Peyer's patch (tissue), 4 donors: ENCODE results near the gene ZNF462. TPM values are rescaled to one million over a fixed set of nuclear protein-coding genes. Genes with fewer than 3 reads are reported as not detected.

Experiments used
- DNase-seq, 3 donors: peaks; one replicate each; pipeline ENCODE4 v3.0.0-alpha.2; 2017 to 2019
- H3K27ac ChIP-seq, 4 donors: fragments of 200-600 bp; sonication (generic); one replicate each; pipeline ENCODE4 v1.5.1; 2016 to 2019
- H3K27me3 ChIP-seq, 2 donors: fragments of 200-600 bp; sonication (generic); one replicate each; pipeline ENCODE4 v1.5.1; 2019
- H3K36me3 ChIP-seq, 3 donors: fragments of 200-600 bp; sonication (generic); one replicate each; pipeline ENCODE4 v1.5.1; 2016 to 2019
- H3K4me1 ChIP-seq, 4 donors: fragments of 200-600 bp; sonication (generic); one replicate each; pipeline ENCODE4 v1.5.1; 2016 to 2019
- H3K4me3 ChIP-seq, 4 donors: fragments of 200-600 bp; sonication (generic); 1 replicate in 3 of 4; 2 replicates in 1 of 4; pipeline ENCODE4 v1.5.1; 2016 to 2019; ENCODE audit warnings: mild to moderate bottlenecking in 1 of 4
- H3K9me3 ChIP-seq, 4 donors: fragments of 200-600 bp; sonication (generic); one replicate each; pipeline ENCODE4 v1.5.1; 2016 to 2019; ENCODE audit warnings: mild to moderate bottlenecking in 1 of 4
- POLR2A ChIP-seq, 2 donors: fragments of 450-650 bp; IDR thresholded peaks; one replicate each; pipeline ENCODE4 v1.5.1; 2017; ENCODE audit warnings: antibody characterized with exemption in 2 of 2, mild to moderate bottlenecking in 2 of 2, moderate library complexity in 2 of 2
- total RNA-seq, 4 donors: library from RNA; depleted of rRNA; stranded (reverse); fragments of >200 nt; gene quantifications; one replicate each; pipeline ENCODE4 v1.1.0, GENCODE V29; 2016
- TF ChIP-seq, protein P1 (sequence below), 6 experiments: fragments of 450-650 bp in 4 of 6; fragments of 200-600 bp in 2 of 6; sonication (generic) in 1 of 6; IDR thresholded peaks; one replicate each; pipeline ENCODE4 v1.5.1; 2017 to 2019; ENCODE audit warnings: antibody characterized with exemption in 6 of 6, mild to moderate bottlenecking in 3 of 6, moderate library complexity in 1 of 6

ZNF462 gene
- total RNA-seq, 4 donors from 2014 or later, result 16.1 to 39.6 (median 25.5) TPM

DNA sequence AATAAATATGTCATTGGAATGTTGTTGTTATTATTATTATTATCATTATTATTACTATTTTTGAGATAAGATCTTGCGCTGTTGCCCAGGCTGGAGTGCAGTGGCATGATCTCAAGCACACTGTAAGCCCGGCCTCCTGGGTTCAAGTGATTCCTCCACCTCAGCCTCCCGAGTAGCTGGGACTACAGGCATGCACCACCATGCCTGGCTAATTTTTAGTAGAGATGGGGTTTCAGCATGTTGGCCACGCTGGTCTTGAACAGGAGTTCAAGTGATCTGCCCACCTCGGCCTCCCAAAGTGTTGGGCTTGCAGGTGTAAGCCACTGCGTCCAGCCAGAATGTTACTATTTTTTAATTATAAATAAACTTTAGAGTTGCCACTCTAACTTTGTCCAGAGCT lies 14.4 kb downstream of the ZNF462 start:
- Histone ChIP-seq H3K9me3 (no peaks in the 10 kb centered on the region), H3K27ac (no peak overlapping the region), H3K27me3 (no peaks in the 10 kb centered on the region), H3K4me1 (peaks cover 0 to 18% (median 0%) of the 10 kb centered on the region in 4 donors), H3K36me3 (no peaks in the 10 kb centered on the region), H3K4me3 (no peak overlapping the region)
- no peak for DNase-seq
- TF ChIP-seq, protein P1, sequence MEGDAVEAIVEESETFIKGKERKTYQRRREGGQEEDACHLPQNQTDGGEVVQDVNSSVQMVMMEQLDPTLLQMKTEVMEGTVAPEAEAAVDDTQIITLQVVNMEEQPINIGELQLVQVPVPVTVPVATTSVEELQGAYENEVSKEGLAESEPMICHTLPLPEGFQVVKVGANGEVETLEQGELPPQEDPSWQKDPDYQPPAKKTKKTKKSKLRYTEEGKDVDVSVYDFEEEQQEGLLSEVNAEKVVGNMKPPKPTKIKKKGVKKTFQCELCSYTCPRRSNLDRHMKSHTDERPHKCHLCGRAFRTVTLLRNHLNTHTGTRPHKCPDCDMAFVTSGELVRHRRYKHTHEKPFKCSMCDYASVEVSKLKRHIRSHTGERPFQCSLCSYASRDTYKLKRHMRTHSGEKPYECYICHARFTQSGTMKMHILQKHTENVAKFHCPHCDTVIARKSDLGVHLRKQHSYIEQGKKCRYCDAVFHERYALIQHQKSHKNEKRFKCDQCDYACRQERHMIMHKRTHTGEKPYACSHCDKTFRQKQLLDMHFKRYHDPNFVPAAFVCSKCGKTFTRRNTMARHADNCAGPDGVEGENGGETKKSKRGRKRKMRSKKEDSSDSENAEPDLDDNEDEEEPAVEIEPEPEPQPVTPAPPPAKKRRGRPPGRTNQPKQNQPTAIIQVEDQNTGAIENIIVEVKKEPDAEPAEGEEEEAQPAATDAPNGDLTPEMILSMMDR (IDR thresholded peaks at IDR 0.05), result no peak
- no peak for TF ChIP-seq POLR2A (IDR thresholded peaks at IDR 0.05)

DNA sequence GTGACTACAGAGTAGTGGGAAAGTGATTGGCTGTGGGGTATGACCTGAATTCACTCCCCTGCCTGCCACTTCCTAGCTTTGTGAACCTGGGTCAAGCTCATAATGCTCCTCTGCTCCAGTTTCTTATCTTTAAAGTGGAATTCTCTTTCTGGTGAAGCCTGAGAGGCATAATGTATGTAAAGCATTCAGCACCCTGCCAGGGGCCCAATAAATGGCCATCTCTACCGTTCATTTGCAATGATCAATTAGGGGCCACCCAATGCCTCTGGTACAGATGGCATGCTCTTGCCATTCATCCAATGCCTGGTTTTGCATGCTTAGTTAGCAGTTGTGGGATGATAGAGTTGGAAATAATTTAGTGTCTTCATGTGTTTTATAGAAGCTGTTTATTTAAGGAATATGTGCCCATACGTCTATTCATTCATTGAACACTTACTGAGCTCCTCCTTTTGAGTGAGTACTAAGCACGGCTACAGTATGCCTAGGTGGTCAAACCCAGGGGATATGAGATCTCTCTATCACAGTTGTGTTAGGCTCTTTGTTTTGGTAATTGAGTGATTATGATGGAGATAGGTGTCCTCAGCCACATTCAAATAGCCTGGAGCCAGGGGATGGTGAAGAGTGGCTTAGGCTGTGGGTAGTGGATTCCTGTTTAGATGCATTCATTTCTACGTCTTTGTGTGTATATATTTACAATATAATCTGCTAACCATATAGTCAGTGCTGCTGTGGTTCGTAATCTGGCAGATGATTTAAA lies 15.3 kb downstream of the ZNF462 start:
- Histone ChIP-seq H3K4me3 (no peak overlapping the region), H3K27me3 (no peaks in the 10 kb centered on the region), H3K4me1 (peaks cover 0 to 23% (median 0%) of the 10 kb centered on the region in 4 donors), H3K9me3 (no peaks in the 10 kb centered on the region), H3K27ac (peak overlapping the region in 2 of 4 donors; percentile 37 to 40), H3K36me3 (no peaks in the 10 kb centered on the region)
- DNase-seq, result no peak
- no peak for TF ChIP-seq POLR2A (IDR thresholded peaks at IDR 0.05)
- TF ChIP-seq, protein P1 (IDR thresholded peaks at IDR 0.05), result no peak

DNA sequence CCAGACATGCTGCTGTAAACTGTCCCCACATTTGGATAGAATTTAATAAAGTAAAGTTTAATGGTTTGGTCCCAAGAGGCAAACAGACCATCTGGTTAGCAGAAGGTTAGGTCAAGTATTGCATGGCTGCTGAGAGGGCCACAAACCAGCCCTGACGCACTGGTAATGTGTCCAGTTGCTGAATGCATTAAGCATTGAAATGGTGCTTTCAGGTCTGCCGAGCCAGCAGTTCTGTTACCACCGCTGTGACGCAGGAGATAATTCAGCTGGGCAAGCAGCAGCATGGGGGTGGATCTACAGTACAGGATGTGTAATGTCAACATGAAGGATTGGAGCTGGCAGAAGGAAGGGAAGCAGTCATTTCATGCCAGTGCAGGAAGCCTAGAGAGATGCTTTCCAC lies 16.0 kb downstream of the ZNF462 start:
- Histone ChIP-seq H3K4me3 (no peak overlapping the region), H3K9me3 (no peaks in the 10 kb centered on the region), H3K4me1 (peaks cover 0 to 30% (median 0%) of the 10 kb centered on the region in 4 donors), H3K36me3 (no peaks in the 10 kb centered on the region), H3K27me3 (no peaks in the 10 kb centered on the region), H3K27ac (peak overlapping the region in 2 of 4 donors; percentile 37 to 40)
- no peak for TF ChIP-seq POLR2A (IDR thresholded peaks at IDR 0.05)
- TF ChIP-seq, protein P1 (IDR thresholded peaks at IDR 0.05), result no peak
- peak in 1 of 3 donors; percentile 62 for DNase-seq

- no peak for TF ChIP-seq POLR2A (IDR thresholded peaks at IDR 0.05)
- no peaks in the 10 kb centered on the region for H3K27me3 ChIP-seq
- no peaks in the 10 kb centered on the region for H3K36me3 ChIP-seq
- no peak for DNase-seq
- no peaks in the 10 kb centered on the region for H3K9me3 ChIP-seq
- peak overlapping the region in 3 of 4 donors; percentile 15 to 40 (median 37) for H3K27ac ChIP-seq
- no peak overlapping the region for H3K4me3 ChIP-seq
- H3K4me1 ChIP-seq, result peaks cover 0 to 32% (median 0%) of the 10 kb centered on the region in 4 donors
Measured at GRCh38 chr9:106879439-106879882, 16.5 kb downstream of the ZNF462 start.

GRCh38 chr9:106880081-106880480 lies 17.1 kb downstream of the ZNF462 start:
- H3K9me3 ChIP-seq, result no peaks in the 10 kb centered on the region
- TF ChIP-seq POLR2A (IDR thresholded peaks at IDR 0.05), result no peak
- TF ChIP-seq, protein P1 (IDR thresholded peaks at IDR 0.05), result no peak
- no peak for DNase-seq
- no peaks in the 10 kb centered on the region for H3K36me3 ChIP-seq
- H3K27ac ChIP-seq, result peak overlapping the region in 3 of 4 donors; percentile 15 to 37 (median 28)
- peaks cover 0 to 32% (median 0%) of the 10 kb centered on the region in 4 donors for H3K4me1 ChIP-seq
- H3K27me3 ChIP-seq, result no peaks in the 10 kb centered on the region
- H3K4me3 ChIP-seq, result no peak overlapping the region

DNA sequence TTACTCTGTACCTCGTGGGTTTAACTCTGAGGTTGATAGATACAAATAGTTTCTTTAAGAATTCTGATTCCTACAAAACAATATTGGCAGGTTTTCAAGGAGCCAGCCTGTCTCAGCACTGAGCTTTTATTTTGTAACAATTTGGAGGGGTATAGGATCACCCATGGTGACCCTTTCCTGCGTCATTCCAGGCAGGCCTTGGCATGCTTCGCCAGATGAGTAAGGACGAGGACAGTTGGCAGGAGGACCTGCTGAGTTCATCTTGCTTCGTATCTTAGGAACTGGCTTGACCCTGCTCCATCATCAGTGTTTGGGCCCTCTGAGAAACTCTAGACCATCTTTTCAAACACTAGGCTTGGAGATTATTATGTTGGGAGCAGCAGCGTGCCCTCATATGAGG lies 17.9 kb downstream of the ZNF462 start:
- Histone ChIP-seq H3K9me3 (no peaks in the 10 kb centered on the region), H3K36me3 (no peaks in the 10 kb centered on the region), H3K27me3 (no peaks in the 10 kb centered on the region), H3K27ac (peak overlapping the region in 1 of 4 donors; percentile 37), H3K4me1 (peaks cover 0 to 36% (median 0%) of the 10 kb centered on the region in 4 donors), H3K4me3 (no peak overlapping the region)
- DNase-seq, result no peak
- TF ChIP-seq POLR2A (IDR thresholded peaks at IDR 0.05), result no peak
- TF ChIP-seq, protein P1 (IDR thresholded peaks at IDR 0.05), result no peak
